T-helper 1 cell treated with Interleukin-12 subunit alpha and Interleukin-12 subunit beta and Interleukin-4 antibody, amounts not matched to agents 30 ng/mL and 1 ng/mL, for 36 hours (primary cell): ENCODE measurements around the gene FAM222A. TPM values are rescaled to one million over a fixed set of nuclear protein-coding genes. Genes with fewer than 3 reads are reported as not detected.

Experiments used
- intact Hi-C: fragments of 100-400 bp; cut with micrococcal nuclease; formaldehyde crosslinking; loops from one replicate; pipeline ENCODE4 v1.15.1; 2024
- total RNA-seq: library from RNA; stranded (reverse); gene quantifications from 2 replicates; pipeline ENCODE4 v1.2.3, GENCODE V29; 2022

Gene FAM222A
- total RNA-seq = 0.51 and 0.80 TPM in 2 replicates

- intact Hi-C loops = loop anchor here (1.0 to 10.0 kb wide), 15 partner anchors 117 to 1151 kb away; partner anchors contain the start of genes ANKRD13A, C12orf76, GIT2 and GLTP
These were observed at the start of gene FAM222A for GRCh38 chr12:109713187-109714070. Gene FAM222A, plus strand, starts transcription at chr12:109713825. Its CDS starts 30,322 bp downstream, at chr12:109744147.

- intact Hi-C loops = no loop called here
These were observed 49.2 kb upstream of the FAM222A start for GRCh38 chr12:109664402-109664801.

- intact Hi-C loops = no loop called here
These were observed 47.6 kb upstream of the FAM222A start for GRCh38 chr12:109666068-109666467.

- intact Hi-C loops = no loop called here
These were observed 42.9 kb upstream of the FAM222A start for GRCh38 chr12:109670731-109671130.

- intact Hi-C loops = no loop called here
These were observed 42.1 kb upstream of the FAM222A start for GRCh38 chr12:109671502-109671901.

GRCh38 chr12:109673379-109673778, 40.2 kb upstream of the FAM222A start:
- intact Hi-C loops = no loop called here

GRCh38 chr12:109673884-109674283, 39.7 kb upstream of the FAM222A start:
- intact Hi-C loops = no loop called here

GRCh38 chr12:109675411-109675810, 38.2 kb upstream of the FAM222A start:
- intact Hi-C loops = no loop called here

- intact Hi-C loops = no loop called here
These were observed 36.3 kb upstream of the FAM222A start for GRCh38 chr12:109677279-109677691.

GRCh38 chr12:109678719-109679118, 34.9 kb upstream of the FAM222A start:
- intact Hi-C loops = no loop called here

- intact Hi-C loops = no loop called here
These were observed 33.9 kb upstream of the FAM222A start for GRCh38 chr12:109679501-109680263.

GRCh38 chr12:109680264-109681005, 33.2 kb upstream of the FAM222A start:
- intact Hi-C loops = no loop called here

- intact Hi-C loops = no loop called here
These were observed 31.5 kb upstream of the FAM222A start for GRCh38 chr12:109681986-109682707.

GRCh38 chr12:109682708-109683060, 30.9 kb upstream of the FAM222A start:
- intact Hi-C loops = no loop called here

GRCh38 chr12:109683316-109683715, 30.3 kb upstream of the FAM222A start:
- intact Hi-C loops = no loop called here

- intact Hi-C loops = no loop called here
These were observed 27.8 kb upstream of the FAM222A start for GRCh38 chr12:109685574-109686447.

GRCh38 chr12:109686523-109686922, 27.1 kb upstream of the FAM222A start:
- intact Hi-C loops = no loop called here

GRCh38 chr12:109687250-109687649, 26.4 kb upstream of the FAM222A start:
- intact Hi-C loops = no loop called here

- intact Hi-C loops = no loop called here
These were observed 24.2 kb upstream of the FAM222A start for GRCh38 chr12:109689426-109689825.

GRCh38 chr12:109693160-109693559, 20.5 kb upstream of the FAM222A start:
- intact Hi-C loops = no loop called here
